Naive thymus-derived CD4-positive, alpha-beta T cell (primary cell): ENCODE measurements around the gene ZNF81. TPM values are rescaled to one million over a fixed set of nuclear protein-coding genes. Genes with fewer than 3 reads are reported as not detected.

Source experiments
- ATAC-seq: fragments of 150-1000 bp; cut with Tn5 transposase; 2 replicates; pipeline ENCODE4 v1.10.0; 2021; ENCODE audit warnings: mild to moderate bottlenecking, moderate library complexity
- CTCF ChIA-PET: fragments of 350-600 bp; sonication (Branson Sonifier 250); formaldehyde crosslinking; loops from one replicate; lab custom pipeline; 2021; ENCODE audit warnings: antibody characterized with exemption; lab: Charles Lee
- POLR2A ChIA-PET: fragments of 350-600 bp; sonication (Branson Sonifier 250); formaldehyde crosslinking; loops from one replicate; lab custom pipeline; 2021; ENCODE audit warnings: antibody characterized with exemption, inconsistent platforms; lab: Charles Lee
- DNase-seq, 9 donors: peaks; one replicate each; pipeline versions ENCODE4 v3.0.0 to v3.0.0-alpha.2; 2020 to 2022; ENCODE audit warnings: mixed read lengths in 1 of 9
- H3K27ac ChIP-seq: one replicate; pipeline ENCODE4 v1.7.0; 2013; ENCODE audit warnings: mild to moderate bottlenecking, low read depth, low read length, moderate library complexity
- H3K27me3 ChIP-seq, 2 donors: one replicate each; pipeline ENCODE4 v1.7.0; 2013; ENCODE audit warnings: low read length in 2 of 2, mild to moderate bottlenecking in 2 of 2, moderate library complexity in 2 of 2; ENCODE audit not compliant: control insufficient read depth in 2 of 2, insufficient read depth in 2 of 2
- H3K36me3 ChIP-seq, 3 experiments: 1 replicate in 2 of 3; 2 replicates in 1 of 3; pipeline ENCODE4 v1.7.0; 2013; ENCODE audit warnings: low read length in 3 of 3, mild to moderate bottlenecking in 3 of 3, moderate library complexity in 1 of 3; ENCODE audit not compliant: insufficient read depth in 3 of 3, control insufficient read depth in 2 of 3
- H3K4me1 ChIP-seq, 2 donors: one replicate each; pipeline ENCODE4 v1.7.0; 2013; ENCODE audit warnings: low read length in 2 of 2, mild to moderate bottlenecking in 2 of 2, moderate library complexity in 1 of 2; ENCODE audit not compliant: control insufficient read depth in 2 of 2, insufficient read depth in 2 of 2
- H3K4me3 ChIP-seq: 2 replicates; pipeline ENCODE4 v1.7.0; 2013; ENCODE audit warnings: mild to moderate bottlenecking, low read length
- H3K9me3 ChIP-seq, 3 experiments: 1 replicate in 2 of 3; 2 replicates in 1 of 3; pipeline ENCODE4 v1.7.0; 2013; ENCODE audit warnings: low read length in 3 of 3; ENCODE audit not compliant: control insufficient read depth in 2 of 3
- H3K27ac Mint-ChIP-seq, 9 donors: one replicate each; pipeline ENCODE4 v1.8.0; 2020 to 2022; ENCODE audit warnings: mixed read lengths in 9 of 9, mild to moderate bottlenecking in 8 of 9, moderate library complexity in 5 of 9, inconsistent platforms in 2 of 9
- H3K27me3 Mint-ChIP-seq, 5 donors: one replicate each; pipeline ENCODE4 v1.8.0; 2021 to 2022; ENCODE audit warnings: mixed read lengths in 5 of 5, mild to moderate bottlenecking in 1 of 5
- H3K36me3 Mint-ChIP-seq, 5 donors: one replicate each; pipeline ENCODE4 v1.8.0; 2020 to 2022; ENCODE audit warnings: mixed read lengths in 5 of 5, mild to moderate bottlenecking in 3 of 5, inconsistent platforms in 1 of 5
- H3K4me1 Mint-ChIP-seq, 7 donors: one replicate each; pipeline ENCODE4 v1.8.0; 2020 to 2022; ENCODE audit warnings: mixed read lengths in 7 of 7, mild to moderate bottlenecking in 3 of 7, inconsistent platforms in 1 of 7
- H3K4me3 Mint-ChIP-seq, 10 donors: one replicate each; pipeline ENCODE4 v1.8.0; 2020 to 2022; ENCODE audit warnings: mild to moderate bottlenecking in 10 of 10, mixed read lengths in 10 of 10, moderate library complexity in 6 of 10, inconsistent platforms in 2 of 10
- H3K9me3 Mint-ChIP-seq, 11 donors: one replicate each; pipeline ENCODE4 v1.8.0; 2020 to 2022; ENCODE audit warnings: mixed read lengths in 11 of 11, mild to moderate bottlenecking in 4 of 11, inconsistent platforms in 1 of 11, moderate library complexity in 1 of 11
- intact Hi-C, 2 donors: fragments of 100-400 bp; cut with micrococcal nuclease; formaldehyde crosslinking; loops; one replicate each; pipeline ENCODE4 v1.15.1; 2023
- polyA plus RNA-seq, 2 donors: library from polyadenylated mRNA; unstranded; fragments of 300-500 nt; fragmentation: Illumina TruSeq; gene quantifications; one replicate each; pipeline ENCODE4 v1.2.3, GENCODE V29; 2021
- total RNA-seq, 6 experiments: library from RNA in 5 of 6; stranded (reverse) in 5 of 6; gene quantifications; 1 replicate in 5 of 6; 2 replicates in 1 of 6; pipeline ENCODE4 v1.2.3 and lab custom pipeline; 2021 to 2026

ZNF81 gene
- total and polyA plus RNA-seq, 7 experiments from 2014 or later: 2.1 to 14.7 (median 11.4) TPM

DNA sequence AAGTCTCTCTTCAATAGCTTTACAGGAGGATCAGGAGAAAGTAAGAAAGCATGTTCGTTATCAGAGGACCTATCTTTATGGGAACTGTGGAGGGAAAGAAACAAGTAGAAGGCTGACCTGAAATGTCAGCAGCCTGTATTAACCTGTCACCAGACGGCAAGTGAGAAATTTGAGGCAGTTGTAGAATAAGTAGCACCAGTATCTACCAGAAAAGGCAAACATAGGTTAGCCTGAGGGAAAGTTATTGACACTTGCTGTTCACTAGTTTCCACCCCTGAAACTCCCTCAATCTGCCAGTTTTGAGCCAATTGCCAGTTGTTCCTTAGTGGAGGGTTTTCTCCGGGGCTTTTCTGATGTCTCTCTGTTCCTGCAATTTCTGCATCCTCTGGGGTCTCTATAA lies 36.4 kb downstream of the ZNF81 start:
- ATAC-seq: no peak
- Mint-ChIP-seq H3K36me3 (peaks cover 0 to 70% (median 56%) of the 10 kb centered on the region in 5 donors), H3K4me3 (no peak overlapping the region), H3K4me1 (no peaks in the 10 kb centered on the region), H3K27me3 (no peaks in the 10 kb centered on the region), H3K9me3 (peaks cover 0 to 38% (median 17%) of the 10 kb centered on the region in 11 donors), H3K27ac (no peak overlapping the region)
- intact Hi-C loops: no loop called here
- Histone ChIP-seq H3K27ac (no peak overlapping the region), H3K9me3 (peaks cover 0 to 19% (median 0%) of the 10 kb centered on the region in 3 experiments), H3K4me1 (no peaks in the 10 kb centered on the region), H3K36me3 (peaks cover 0 to 13% (median 4%) of the 10 kb centered on the region in 3 experiments), H3K4me3 (no peak overlapping the region), H3K27me3 (no peaks in the 10 kb centered on the region)
- CTCF ChIA-PET: no interaction called here
- POLR2A ChIA-PET: no interaction called here
- no peak for DNase-seq

DNA sequence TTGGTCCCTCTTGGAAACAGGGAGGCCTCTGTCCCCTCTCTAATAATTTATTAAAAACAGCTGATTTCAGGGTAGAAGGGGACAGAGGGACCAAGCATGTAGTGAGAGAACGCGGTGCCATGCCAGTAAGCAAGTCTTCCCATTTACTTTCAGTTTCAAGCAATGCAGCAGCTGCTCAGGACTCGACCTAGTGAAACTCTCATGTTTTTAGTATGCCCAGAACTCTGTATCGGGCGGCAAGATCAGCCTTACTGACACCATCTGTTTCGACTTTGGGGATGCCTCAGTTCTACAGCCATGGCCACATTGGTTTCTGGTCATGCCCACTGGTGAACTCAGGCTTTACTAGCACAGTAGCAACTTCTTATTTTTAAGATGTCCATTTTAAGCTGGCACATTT lies 40.6 kb downstream of the ZNF81 start:
- H3K4me3 Mint-ChIP-seq: no peak overlapping the region
- H3K4me1 ChIP-seq: no peaks in the 10 kb centered on the region
- no peak overlapping the region for H3K27ac Mint-ChIP-seq
- intact Hi-C loops: no loop called here
- H3K9me3 ChIP-seq: peaks cover 0 to 10% (median 0%) of the 10 kb centered on the region in 3 experiments
- DNase-seq: no peak
- H3K36me3 ChIP-seq: peaks cover 0 to 3% (median 0%) of the 10 kb centered on the region in 3 experiments
- H3K4me1 Mint-ChIP-seq: peaks cover 0 to 4% (median 0%) of the 10 kb centered on the region in 7 donors
- peaks cover 0 to 24% (median 16%) of the 10 kb centered on the region in 11 donors for H3K9me3 Mint-ChIP-seq
- H3K27ac ChIP-seq: no peak overlapping the region
- no peak overlapping the region for H3K4me3 ChIP-seq
- ATAC-seq: no peak
- H3K27me3 Mint-ChIP-seq: no peaks in the 10 kb centered on the region
- peaks cover 6 to 64% (median 43%) of the 10 kb centered on the region in 5 donors for H3K36me3 Mint-ChIP-seq
- ChIA-PET CTCF (no interaction called here), POLR2A (no interaction called here)
- H3K27me3 ChIP-seq: no peaks in the 10 kb centered on the region

DNA sequence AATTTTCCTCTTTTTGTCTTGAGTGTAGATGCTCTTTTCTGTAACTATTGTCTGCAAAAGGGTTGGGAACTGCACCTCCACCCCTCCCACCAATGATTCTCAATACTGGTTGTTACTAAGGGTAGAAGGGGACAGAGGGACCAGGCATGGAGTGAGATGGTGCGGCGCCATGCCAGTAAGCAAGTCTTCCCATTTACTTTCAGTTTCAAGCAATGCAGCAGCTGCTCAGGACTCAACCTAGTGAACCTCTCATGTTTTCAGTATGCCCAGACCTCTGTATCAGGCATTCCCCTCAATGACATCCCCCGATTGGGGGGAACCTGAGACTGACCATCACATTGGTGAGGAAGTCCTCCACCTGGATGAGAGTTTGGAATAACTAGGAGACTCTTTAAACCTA lies 41.5 kb downstream of the ZNF81 start:
- ChIA-PET CTCF (no interaction called here), POLR2A (no interaction called here)
- intact Hi-C loops: no loop called here
- Histone ChIP-seq H3K4me3 (no peak overlapping the region), H3K27ac (no peak overlapping the region), H3K4me1 (no peaks in the 10 kb centered on the region), H3K9me3 (peaks cover 0 to 4% (median 0%) of the 10 kb centered on the region in 3 experiments), H3K36me3 (peaks cover 0 to 3% (median 0%) of the 10 kb centered on the region in 3 experiments), H3K27me3 (no peaks in the 10 kb centered on the region)
- ATAC-seq: no peak
- no peak for DNase-seq
- Mint-ChIP-seq H3K27me3 (no peaks in the 10 kb centered on the region), H3K4me1 (peaks cover 0 to 4% (median 0%) of the 10 kb centered on the region in 7 donors), H3K4me3 (no peak overlapping the region), H3K36me3 (peaks cover 6 to 61% (median 37%) of the 10 kb centered on the region in 5 donors), H3K9me3 (peaks cover 0 to 15% (median 10%) of the 10 kb centered on the region in 11 donors), H3K27ac (no peak overlapping the region)

DNA sequence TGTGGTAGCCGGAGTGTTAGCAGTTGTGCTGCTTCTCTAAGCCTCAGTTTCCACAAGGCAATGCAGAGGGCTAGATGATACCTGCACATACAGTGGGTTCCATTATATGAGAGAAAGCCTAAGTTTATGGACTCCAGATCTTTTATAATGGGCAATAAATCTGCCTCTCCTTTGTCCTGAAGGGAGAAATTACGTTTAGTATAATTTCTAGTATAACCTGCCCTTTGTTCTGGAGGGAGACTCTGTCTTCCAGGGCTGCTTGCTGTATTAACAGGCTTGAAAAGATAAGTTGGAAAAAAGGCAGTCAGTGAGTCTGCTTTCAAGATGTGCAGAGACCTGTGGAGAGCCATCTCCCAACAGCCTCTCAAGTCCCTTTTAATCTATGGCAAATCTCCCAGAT lies 42.8 kb downstream of the ZNF81 start:
- Histone ChIP-seq H3K27me3 (no peaks in the 10 kb centered on the region), H3K36me3 (peaks cover 0 to 3% (median 0%) of the 10 kb centered on the region in 3 experiments), H3K9me3 (no peaks in the 10 kb centered on the region), H3K4me1 (no peaks in the 10 kb centered on the region), H3K27ac (no peak overlapping the region), H3K4me3 (no peak overlapping the region)
- Mint-ChIP-seq H3K4me3 (no peak overlapping the region), H3K27ac (peak overlapping the region in 1 of 9 donors; percentile 62), H3K9me3 (peaks cover 0 to 9% (median 0%) of the 10 kb centered on the region in 11 donors), H3K4me1 (peaks cover 0 to 4% (median 0%) of the 10 kb centered on the region in 7 donors), H3K27me3 (no peaks in the 10 kb centered on the region), H3K36me3 (peaks cover 6 to 53% (median 28%) of the 10 kb centered on the region in 5 donors)
- POLR2A ChIA-PET: no interaction called here
- no peak for DNase-seq
- intact Hi-C loops: no loop called here
- CTCF ChIA-PET: no interaction called here
- no peak for ATAC-seq

DNA sequence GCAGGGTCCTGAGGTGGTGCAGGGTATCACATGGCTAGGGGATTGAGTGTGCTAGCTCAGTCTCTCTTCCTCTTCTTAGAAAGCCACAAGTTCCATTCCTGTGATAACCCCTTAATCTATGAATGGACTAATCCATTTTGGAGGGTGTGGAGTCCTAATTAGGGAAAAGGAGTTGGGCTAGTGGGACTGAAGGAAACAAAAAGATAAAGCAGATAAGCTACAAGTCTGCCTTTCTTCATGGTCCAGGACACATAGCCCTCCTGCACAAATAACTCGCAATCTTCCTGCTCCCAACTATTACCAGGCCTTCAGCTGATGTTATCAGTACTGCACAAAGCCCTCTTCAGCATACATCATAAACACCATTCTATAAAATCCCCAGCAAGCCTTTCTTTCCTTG lies 44.2 kb downstream of the ZNF81 start:
- Mint-ChIP-seq H3K4me3 (no peak overlapping the region), H3K9me3 (peaks cover 0 to 11% (median 0%) of the 10 kb centered on the region in 11 donors), H3K27me3 (no peaks in the 10 kb centered on the region), H3K36me3 (peaks cover 6 to 49% (median 34%) of the 10 kb centered on the region in 5 donors), H3K4me1 (peaks cover 0 to 4% (median 0%) of the 10 kb centered on the region in 7 donors), H3K27ac (no peak overlapping the region)
- intact Hi-C loops: no loop called here
- no peaks in the 10 kb centered on the region for H3K27me3 ChIP-seq
- ATAC-seq (no peak), DNase-seq (no peak)
- H3K4me1 ChIP-seq: no peaks in the 10 kb centered on the region
- no peaks in the 10 kb centered on the region for H3K9me3 ChIP-seq
- peaks cover 0 to 3% (median 0%) of the 10 kb centered on the region in 3 experiments for H3K36me3 ChIP-seq
- H3K4me3 ChIP-seq: no peak overlapping the region
- ChIA-PET POLR2A (no interaction called here), CTCF (no interaction called here)
- no peak overlapping the region for H3K27ac ChIP-seq

DNA sequence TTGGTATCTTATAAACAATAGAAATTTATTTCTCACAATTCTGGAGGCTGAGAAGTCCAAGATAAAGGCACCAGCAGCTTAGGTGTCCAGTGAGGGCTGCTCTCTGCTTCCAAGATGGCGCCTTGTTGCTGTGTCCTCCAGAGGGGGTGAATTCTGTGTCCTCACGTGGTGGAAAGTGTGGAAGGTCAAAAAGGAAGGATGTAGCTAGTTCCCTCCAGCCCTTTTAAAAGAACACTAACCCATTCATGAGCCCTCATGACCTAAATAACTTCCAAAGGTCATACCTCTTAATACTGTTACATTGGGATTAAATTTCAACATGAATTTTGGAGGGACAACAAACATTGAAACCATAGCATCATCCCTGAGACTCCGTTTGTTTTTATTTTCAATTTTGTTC lies 48.8 kb downstream of the ZNF81 start:
- H3K4me3 Mint-ChIP-seq: no peak overlapping the region
- Histone ChIP-seq H3K4me3 (no peak overlapping the region), H3K9me3 (no peaks in the 10 kb centered on the region), H3K27ac (no peak overlapping the region), H3K36me3 (no peaks in the 10 kb centered on the region), H3K4me1 (no peaks in the 10 kb centered on the region), H3K27me3 (no peaks in the 10 kb centered on the region)
- ATAC-seq (no peak), DNase-seq (no peak)
- peaks cover 0 to 8% (median 0%) of the 10 kb centered on the region in 7 donors for H3K4me1 Mint-ChIP-seq
- H3K36me3 Mint-ChIP-seq: peaks cover 7 to 62% (median 45%) of the 10 kb centered on the region in 5 donors
- H3K27ac Mint-ChIP-seq: no peak overlapping the region
- ChIA-PET POLR2A (no interaction called here), CTCF (no interaction called here)
- H3K27me3 Mint-ChIP-seq: no peaks in the 10 kb centered on the region
- intact Hi-C loops: no loop called here
- H3K9me3 Mint-ChIP-seq: peaks cover 0 to 3% (median 0%) of the 10 kb centered on the region in 11 donors

- Mint-ChIP-seq H3K27me3 (no peaks in the 10 kb centered on the region), H3K4me1 (peaks cover 0 to 5% (median 0%) of the 10 kb centered on the region in 7 donors), H3K27ac (no peak overlapping the region), H3K9me3 (peaks cover 0 to 8% (median 0%) of the 10 kb centered on the region in 11 donors), H3K4me3 (no peak overlapping the region), H3K36me3 (peaks cover 12 to 52% (median 25%) of the 10 kb centered on the region in 5 donors)
- ATAC-seq (no peak), DNase-seq (no peak)
- H3K36me3 ChIP-seq: no peaks in the 10 kb centered on the region
- H3K9me3 ChIP-seq: no peaks in the 10 kb centered on the region
- H3K27ac ChIP-seq: no peak overlapping the region
- no peaks in the 10 kb centered on the region for H3K27me3 ChIP-seq
- intact Hi-C loops: no loop called here
- H3K4me3 ChIP-seq: no peak overlapping the region
- H3K4me1 ChIP-seq: no peaks in the 10 kb centered on the region
- ChIA-PET CTCF (no interaction called here), POLR2A (no interaction called here)
Observed at GRCh38 chrX:47898024-47898423, 61.3 kb downstream of the ZNF81 start.
